HG02610 (cell line): ENCODE data around the gene FKRP.
"Not testable (repeated sequence)": the region's sequence is repeated elsewhere in the genome, so short reads cannot be mapped to it uniquely, and the experiment has no call there.

Experiments
- ATAC-seq: cut with Tn5 transposase; IDR thresholded peaks from one replicate; pipeline ENCODE4 v1.9.1; 2021; ENCODE audit warnings: mild to moderate bottlenecking, moderate library complexity; ENCODE audit not compliant: unreplicated experiment

The FKRP gene

GRCh38 chr19:46756544-46756888 lies 10.7 kb downstream of the FKRP start:
- no peak for ATAC-seq

DNA sequence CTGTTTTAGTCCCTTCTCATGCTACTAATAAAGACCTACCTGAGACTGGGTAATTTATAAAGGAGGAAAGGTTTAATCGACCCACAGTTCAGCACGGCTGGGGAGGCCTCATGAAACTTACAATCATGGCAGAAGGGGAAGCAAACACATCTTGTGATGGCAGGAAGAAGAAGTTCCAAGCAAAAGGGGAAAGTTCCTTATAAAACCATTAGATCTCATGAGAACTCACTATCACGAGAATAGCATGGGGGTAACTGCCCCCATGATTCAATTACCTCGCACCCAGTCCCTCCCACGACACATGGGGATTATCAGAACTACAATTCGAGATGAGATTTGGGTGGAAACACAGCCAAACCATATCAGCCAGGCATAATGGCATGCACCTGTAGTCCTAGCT lies 13.3 kb downstream of the FKRP start:
- no peak for ATAC-seq

GRCh38 chr19:46759817-46760333 lies 14.0 kb downstream of the FKRP start:
- ATAC-seq = no peak

DNA sequence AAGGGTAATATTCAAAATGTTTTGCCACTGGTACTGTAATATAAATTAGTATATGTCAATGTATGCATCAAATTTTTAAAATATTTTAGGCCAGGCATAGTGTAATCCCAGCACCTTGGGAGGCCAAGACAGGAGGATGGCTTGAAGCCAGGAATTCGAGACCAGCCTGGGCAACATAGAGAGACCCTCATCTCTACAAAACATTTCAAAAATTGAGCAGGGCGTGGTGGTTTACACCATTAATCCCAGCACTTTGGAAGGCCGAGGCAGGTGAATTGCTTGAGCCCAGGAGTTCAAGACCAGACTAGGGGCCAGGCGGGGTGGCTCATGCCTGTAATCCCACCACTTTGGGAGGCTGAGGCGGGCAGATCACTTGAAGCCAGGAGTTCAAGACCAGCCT lies 14.5 kb downstream of the FKRP start:
- no peak for ATAC-seq

DNA sequence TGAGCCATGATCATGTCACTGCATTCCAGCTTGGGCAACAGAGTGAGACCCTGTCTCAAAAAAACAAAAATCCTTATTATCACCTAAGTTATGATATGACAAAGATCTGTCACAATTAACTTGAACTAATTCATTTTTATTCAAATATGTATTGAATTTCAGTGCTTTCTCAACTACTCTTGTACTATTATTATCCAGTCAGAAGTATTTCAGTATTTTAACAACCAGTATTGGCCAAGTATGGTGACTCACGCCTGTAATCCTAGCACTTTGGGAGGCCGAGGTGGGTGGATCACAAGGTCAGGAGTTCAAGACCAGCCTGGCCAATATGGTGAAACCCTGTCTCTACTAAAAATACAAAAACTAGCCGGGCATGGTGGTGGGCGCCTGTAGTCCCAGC lies 15.0 kb downstream of the FKRP start:
- ATAC-seq = not testable (repeated sequence)

GRCh38 chr19:46761418-46761831 lies 15.6 kb downstream of the FKRP start:
- no peak for ATAC-seq

DNA sequence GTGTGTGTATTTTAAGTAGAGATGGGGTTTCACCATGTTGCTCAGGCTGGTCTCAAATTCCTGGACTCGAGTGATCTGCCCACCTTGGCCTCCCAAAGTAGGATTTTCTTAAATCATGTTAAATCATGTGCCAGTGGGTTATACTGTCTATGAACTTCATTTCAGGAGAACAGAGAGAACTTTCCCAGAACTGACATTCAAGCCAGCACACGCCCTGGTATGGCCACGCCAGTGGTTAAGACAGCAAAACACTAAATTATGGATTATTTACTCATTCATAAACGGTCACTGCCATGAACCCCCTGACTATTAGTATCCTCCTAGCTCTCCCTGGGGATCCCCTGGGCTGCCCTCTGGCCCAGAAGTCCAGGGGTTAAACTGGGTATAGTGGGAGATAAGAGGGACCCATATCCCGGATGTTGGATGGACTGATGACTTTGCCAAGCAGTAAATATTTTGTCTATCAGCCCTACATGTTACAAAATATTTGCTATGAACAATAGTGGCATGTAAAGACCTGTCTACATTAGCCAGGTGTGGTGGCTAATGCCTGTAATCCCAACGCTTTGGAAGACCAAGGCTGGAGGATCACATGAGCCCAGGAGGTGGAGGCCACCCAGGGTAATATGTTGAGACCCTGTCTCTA lies 16.5 kb downstream of the FKRP start:
- ATAC-seq = no peak

DNA sequence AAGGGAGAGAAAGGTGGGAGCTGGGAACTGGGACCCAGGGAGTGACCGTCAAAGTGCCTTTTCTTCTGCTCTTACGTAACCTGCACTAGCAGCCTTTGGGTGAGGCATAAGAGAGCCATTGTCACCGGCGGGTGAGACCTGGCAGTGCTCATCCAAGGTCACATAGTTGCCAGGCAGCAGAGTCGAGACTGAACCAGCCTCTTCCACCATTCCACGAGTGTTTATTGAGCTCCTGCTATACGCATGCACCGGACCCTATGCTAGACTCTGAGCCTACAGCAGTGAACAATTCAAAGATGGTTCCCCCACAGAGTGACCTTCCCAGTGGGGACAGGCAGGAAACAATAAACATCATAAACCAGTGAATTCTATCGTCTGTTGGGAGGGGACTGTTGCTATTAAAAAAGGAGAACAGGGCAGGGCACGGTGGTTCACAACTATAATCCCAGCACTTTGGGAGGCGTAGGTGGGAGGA lies 19.0 kb downstream of the FKRP start:
- ATAC-seq = no peak

DNA sequence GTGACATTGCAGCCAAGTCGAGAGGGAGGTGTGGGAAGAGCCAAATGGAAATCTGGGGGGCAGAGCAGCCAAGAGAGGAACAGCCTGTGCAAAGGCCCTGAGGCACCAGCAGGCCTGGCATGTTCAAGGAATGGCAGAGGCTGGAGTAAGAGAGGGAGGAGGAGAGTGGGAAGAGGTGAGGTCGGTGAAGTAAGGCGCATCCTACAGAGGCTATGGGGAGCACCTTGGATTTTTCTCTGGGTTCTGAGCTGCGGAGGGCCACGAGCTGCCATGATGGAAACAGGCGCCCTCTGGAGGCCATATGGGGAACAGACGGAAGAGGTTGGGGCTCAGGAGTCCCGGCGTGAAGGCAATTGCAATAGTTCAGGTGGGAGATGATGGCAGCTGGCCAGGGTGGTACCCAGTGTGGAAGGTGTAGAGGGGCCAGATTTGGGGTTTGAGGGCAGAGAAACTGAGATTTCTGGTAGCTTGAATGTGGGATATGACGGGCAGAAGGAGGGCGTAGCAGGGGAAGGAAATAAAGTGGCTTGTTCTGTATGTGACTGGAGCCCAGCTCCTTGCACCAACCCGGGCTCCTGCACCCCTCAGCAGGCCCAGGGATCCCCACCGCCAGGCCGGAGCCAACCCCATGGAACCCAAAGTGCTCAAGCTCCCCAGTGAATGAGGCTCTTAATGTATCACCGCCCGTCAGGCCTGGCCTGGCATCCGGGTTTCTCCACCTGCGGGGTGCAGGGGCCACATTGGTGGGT lies 20.9 kb downstream of the FKRP start:
- ATAC-seq = no peak

GRCh38 chr19:46768746-46769145 lies 22.9 kb downstream of the FKRP start:
- ATAC-seq = not testable (repeated sequence)

GRCh38 chr19:46772170-46773017 lies 26.5 kb downstream of the FKRP start:
- no peak for ATAC-seq

DNA sequence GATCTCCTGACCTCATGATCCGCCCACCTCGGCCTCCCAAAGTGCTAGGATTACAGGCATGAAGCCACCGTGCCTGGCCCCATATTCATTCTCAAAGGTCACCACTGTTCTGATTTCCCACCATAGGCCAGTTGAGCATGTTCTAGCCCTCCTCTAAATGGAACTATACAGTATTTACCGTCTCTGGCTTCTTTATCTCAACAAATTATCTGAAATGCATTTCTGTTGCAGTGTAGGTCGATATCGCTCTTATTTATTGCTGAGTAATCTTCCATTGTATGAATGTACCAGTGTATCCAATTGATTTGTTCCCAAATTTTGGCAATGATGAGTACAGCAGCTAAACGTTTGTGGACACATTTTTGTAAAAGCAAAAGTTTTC lies 27.2 kb downstream of the FKRP start:
- ATAC-seq = no peak

- no peak for ATAC-seq
These were observed 29.9 kb downstream of the FKRP start for GRCh38 chr19:46775642-46776258.

GRCh38 chr19:46776927-46777911 lies 31.4 kb downstream of the FKRP start:
- no peak for ATAC-seq

DNA sequence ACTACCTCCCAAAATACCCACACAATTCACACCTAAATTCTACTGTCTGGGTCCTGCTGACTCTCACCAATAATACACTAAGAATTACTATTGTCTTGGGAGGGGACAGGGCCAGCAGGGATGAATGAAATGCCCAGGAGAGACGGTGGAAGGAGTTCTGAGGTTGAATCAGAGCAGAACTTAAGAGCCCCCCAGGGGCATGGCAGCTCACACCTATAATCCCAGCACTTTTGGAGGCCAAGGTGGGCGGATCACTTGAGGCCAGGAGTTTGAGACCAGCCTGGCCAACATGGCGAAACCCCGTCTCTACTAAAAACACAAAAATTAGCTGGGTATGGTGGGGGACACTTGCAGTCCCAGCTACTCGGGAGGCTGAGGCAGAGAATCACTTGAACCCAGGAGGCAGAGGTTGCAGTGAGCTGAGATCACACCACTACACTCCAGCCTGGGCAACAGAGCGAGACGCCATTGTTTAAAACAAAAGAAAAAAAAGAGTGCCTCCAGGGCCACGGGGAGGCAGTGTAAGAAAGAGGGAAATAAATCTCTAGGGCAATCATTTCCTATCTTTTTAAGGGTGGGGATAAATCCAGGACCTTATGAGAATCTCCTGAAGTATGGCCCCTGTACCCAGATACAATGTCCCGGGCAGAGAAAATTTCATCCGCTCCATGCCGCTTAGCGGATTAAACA lies 32.2 kb downstream of the FKRP start:
- not testable (repeated sequence) for ATAC-seq

GRCh38 chr19:46782355-46783019 lies 36.6 kb downstream of the FKRP start:
- no peak for ATAC-seq

DNA sequence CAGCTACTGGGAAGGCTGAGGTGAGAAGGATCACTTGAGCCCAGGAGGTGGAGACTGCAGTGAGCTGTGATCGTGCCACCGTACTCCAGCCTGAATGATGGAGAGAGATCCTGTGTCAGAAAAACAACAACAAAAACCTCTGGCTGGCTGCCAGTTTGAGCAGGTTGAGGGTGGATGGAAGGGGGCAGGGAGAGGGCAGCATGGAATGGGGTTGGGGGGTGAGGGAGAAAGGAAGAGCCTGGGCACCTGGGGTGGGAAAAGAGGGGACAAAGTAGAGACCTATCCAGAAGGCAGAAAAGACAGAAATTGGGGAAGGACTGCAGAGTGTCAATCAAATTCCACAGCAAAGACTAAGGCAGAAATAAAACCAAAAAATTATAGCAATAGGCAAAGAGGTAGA lies 37.8 kb downstream of the FKRP start:
- ATAC-seq = no peak

- ATAC-seq = no peak
These were observed 38.6 kb downstream of the FKRP start for GRCh38 chr19:46784262-46785053.
